PC-9 (cell line): ENCODE measurements around the gene INVS. TPM values are rescaled to one million over a fixed set of nuclear protein-coding genes. Genes with fewer than 3 reads are reported as not detected.

Experiments
- BruUV-seq: library from RNA; stranded (reverse); fragments of 400-500 nt; replicated peaks from 2 replicates; lab custom pipeline; 2021; lab: Mats Ljungman, UMichigan
- CTCF ChIA-PET: fragments of 300-600 bp; sonication (Branson Sonifier 250); formaldehyde crosslinking; loops from one replicate; lab custom pipeline; 2022; ENCODE audit warnings: antibody characterized with exemption; lab: Charles Lee
- POLR2A ChIA-PET: fragments of 300-600 bp; sonication (Branson Sonifier 250); formaldehyde crosslinking; loops from one replicate; lab custom pipeline; 2022; ENCODE audit warnings: antibody characterized with exemption; ENCODE audit not compliant: unreplicated experiment; lab: Charles Lee
- DNase-seq, 2 experiments: peaks; one replicate each; pipeline versions ENCODE4 v3.0.0 to v3.0.0-alpha.2; 2015 to 2022; ENCODE audit warnings: mixed read lengths in 1 of 2
- H2AFZ ChIP-seq: fragments of 200-600 bp; sonication (generic); 2 replicates; pipeline ENCODE4 v1.8.1; 2017; ENCODE audit warnings: antibody characterized with exemption
- H3F3A ChIP-seq: fragments of 200-600 bp; sonication (generic); 2 replicates; pipeline ENCODE4 v1.8.1; 2017; ENCODE audit warnings: antibody characterized with exemption, mild to moderate bottlenecking, low read depth; ENCODE audit not compliant: insufficient read depth
- H3K27ac ChIP-seq: fragments of 200-600 bp; sonication (generic); 2 replicates; pipeline ENCODE4 v1.6.1; 2016; ENCODE audit warnings: mixed run types
- H3K27me3 ChIP-seq: fragments of 200-600 bp; sonication (generic); 2 replicates; pipeline ENCODE4 v1.6.1; 2016; ENCODE audit warnings: low read depth, mixed run types; ENCODE audit not compliant: insufficient read depth
- H3K36me3 ChIP-seq: fragments of 200-600 bp; sonication (generic); 2 replicates; pipeline ENCODE4 v1.6.1; 2016; ENCODE audit warnings: low read depth, mixed run types
- H3K4me1 ChIP-seq: fragments of 200-600 bp; sonication (generic); replicated peaks from 2 replicates; pipeline ENCODE4 v1.6.1; 2016; ENCODE audit warnings: mixed run types; ENCODE audit not compliant: insufficient read depth
- H3K4me2 ChIP-seq: fragments of 200-600 bp; sonication (generic); 2 replicates; pipeline ENCODE4 v1.6.1; 2017; ENCODE audit warnings: mixed run types
- H3K4me3 ChIP-seq: fragments of 200-600 bp; sonication (generic); 2 replicates; pipeline ENCODE4 v1.6.1; 2016; ENCODE audit warnings: mixed run types
- H3K79me2 ChIP-seq: fragments of 200-600 bp; sonication (generic); 2 replicates; pipeline ENCODE4 v1.6.1; 2017; ENCODE audit warnings: low read depth, mixed run types
- H3K9me2 ChIP-seq: fragments of 200-600 bp; sonication (generic); 2 replicates; pipeline ENCODE4 v1.8.1; 2017; ENCODE audit warnings: mild to moderate bottlenecking; ENCODE audit not compliant: insufficient read depth
- H3K9me3 ChIP-seq: fragments of 200-600 bp; sonication (generic); 2 replicates; pipeline ENCODE4 v1.8.1; 2016; ENCODE audit warnings: low read depth; ENCODE audit not compliant: insufficient read depth
- H4K20me1 ChIP-seq: fragments of 200-600 bp; sonication (generic); 2 replicates; pipeline ENCODE4 v1.8.1; 2017; ENCODE audit not compliant: insufficient read depth
- EZH2 ChIP-seq: fragments of 200-600 bp; sonication (generic); IDR thresholded peaks from 2 replicates; pipeline ENCODE4 v1.8.0; 2017; ENCODE audit warnings: antibody characterized with exemption, low read depth
- intact Hi-C: fragments of 100-400 bp; cut with micrococcal nuclease; formaldehyde crosslinking; loops from one replicate; pipeline ENCODE4 v1.10.0; 2022; ENCODE audit not compliant: unreplicated experiment
- total RNA-seq: library from RNA; stranded (reverse); gene quantifications from 2 replicates; pipeline ENCODE4 v1.2.3, GENCODE V29; 2021
- TF ChIP-seq, protein P1 (sequence below): fragments of 200-600 bp; sonication (generic); conservative IDR thresholded peaks from 2 replicates; pipeline ENCODE4 v1.6.1; 2017; ENCODE audit warnings: mixed run types, antibody characterized with exemption, mild to moderate bottlenecking, moderate library complexity

Gene INVS
- total RNA-seq, 1 experiment from 2014 or later: 24.0 TPM

- H3K4me1 ChIP-seq: no peaks in the 10 kb centered on the region
- ChIA-PET POLR2A (interaction anchor here (0.6 kb wide), 1 partner anchor 638 kb away, joined by 4 read pairs; no protein-coding TSS in a partner anchor), CTCF (no interaction called here)
- no TSS peak for BruUV-seq
- TF ChIP-seq, protein P1, sequence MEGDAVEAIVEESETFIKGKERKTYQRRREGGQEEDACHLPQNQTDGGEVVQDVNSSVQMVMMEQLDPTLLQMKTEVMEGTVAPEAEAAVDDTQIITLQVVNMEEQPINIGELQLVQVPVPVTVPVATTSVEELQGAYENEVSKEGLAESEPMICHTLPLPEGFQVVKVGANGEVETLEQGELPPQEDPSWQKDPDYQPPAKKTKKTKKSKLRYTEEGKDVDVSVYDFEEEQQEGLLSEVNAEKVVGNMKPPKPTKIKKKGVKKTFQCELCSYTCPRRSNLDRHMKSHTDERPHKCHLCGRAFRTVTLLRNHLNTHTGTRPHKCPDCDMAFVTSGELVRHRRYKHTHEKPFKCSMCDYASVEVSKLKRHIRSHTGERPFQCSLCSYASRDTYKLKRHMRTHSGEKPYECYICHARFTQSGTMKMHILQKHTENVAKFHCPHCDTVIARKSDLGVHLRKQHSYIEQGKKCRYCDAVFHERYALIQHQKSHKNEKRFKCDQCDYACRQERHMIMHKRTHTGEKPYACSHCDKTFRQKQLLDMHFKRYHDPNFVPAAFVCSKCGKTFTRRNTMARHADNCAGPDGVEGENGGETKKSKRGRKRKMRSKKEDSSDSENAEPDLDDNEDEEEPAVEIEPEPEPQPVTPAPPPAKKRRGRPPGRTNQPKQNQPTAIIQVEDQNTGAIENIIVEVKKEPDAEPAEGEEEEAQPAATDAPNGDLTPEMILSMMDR: no peak
- TF ChIP-seq EZH2: no peak
- H3K36me3 ChIP-seq: no peaks in the 10 kb centered on the region
- 0 out of 2 replicates have a peak, but pooled peaks cover 2% of the 10 kb centered on the region for H4K20me1 ChIP-seq
- H3K9me3 ChIP-seq: no peaks in the 10 kb centered on the region
- H3K79me2 ChIP-seq: no peaks in the 10 kb centered on the region
- no peak for DNase-seq
- no peaks in the 10 kb centered on the region for H3F3A ChIP-seq
- H3K4me2 ChIP-seq: no peak overlapping the region
- no peak overlapping the region for H2AFZ ChIP-seq
- intact Hi-C loops: no loop called here
- no peak overlapping the region for H3K4me3 ChIP-seq
- no peaks in the 10 kb centered on the region for H3K27me3 ChIP-seq
- no peak overlapping the region for H3K27ac ChIP-seq
- H3K9me2 ChIP-seq: no peaks in the 10 kb centered on the region; the same call in 1 of the 2 replicates
Measured at GRCh38 chr9:100126423-100126822, 27.4 kb downstream of the INVS start.

DNA sequence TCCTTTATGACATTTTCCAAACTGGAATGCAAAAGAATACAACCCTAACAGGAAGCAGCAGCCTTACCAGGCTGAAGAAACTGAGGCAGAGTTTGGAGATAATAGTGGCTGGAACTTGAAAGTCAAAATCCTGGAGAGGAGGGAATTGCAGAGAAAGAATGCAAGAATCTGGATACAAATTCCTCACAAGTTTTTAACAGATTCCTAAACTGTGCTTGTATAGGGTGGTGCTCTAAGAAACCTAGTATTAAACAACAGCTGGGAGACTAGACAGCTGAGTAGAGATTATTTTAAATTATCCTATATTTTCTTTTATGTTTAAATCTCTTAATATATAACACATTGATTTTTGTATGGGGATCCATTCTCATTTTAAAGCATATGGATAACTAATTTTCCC is 30.7 kb downstream of the INVS start:
- H3K4me1 ChIP-seq: no peaks in the 10 kb centered on the region
- BruUV-seq: no TSS peak

DNA sequence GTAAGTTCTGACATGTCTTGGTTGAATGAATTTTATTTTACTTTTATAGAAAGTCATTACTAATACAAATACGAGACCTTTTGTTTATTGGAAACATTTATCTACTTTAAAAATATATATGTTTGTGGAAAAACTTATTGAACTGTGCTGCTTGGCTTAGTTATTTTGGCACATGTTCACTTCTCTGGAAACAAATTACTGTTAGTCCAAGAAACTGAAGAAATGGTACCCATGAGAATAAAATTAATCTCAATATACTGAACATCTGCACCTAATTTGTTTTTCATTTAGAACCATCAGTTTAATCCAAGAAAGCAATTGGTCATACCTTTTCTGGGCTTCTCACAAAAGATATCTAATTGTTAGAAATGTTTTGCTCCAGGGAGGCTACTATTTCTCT is 32.2 kb downstream of the INVS start:
- BruUV-seq: no TSS peak
- Histone ChIP-seq H3K9me2 (no peaks in the 10 kb centered on the region; the same call in 1 of the 2 replicates), H3K27ac (no peak overlapping the region), H3K4me3 (no peak overlapping the region), H3K27me3 (no peaks in the 10 kb centered on the region), H3F3A (no peaks in the 10 kb centered on the region), H3K79me2 (no peaks in the 10 kb centered on the region), H4K20me1 (0 out of 2 replicates have a peak, but pooled peaks cover 2% of the 10 kb centered on the region), H3K4me2 (no peak overlapping the region), H3K4me1 (no peaks in the 10 kb centered on the region), H3K36me3 (no peaks in the 10 kb centered on the region), H2AFZ (no peak overlapping the region), H3K9me3 (no peaks in the 10 kb centered on the region)
- TF ChIP-seq, protein P1: no peak
- TF ChIP-seq EZH2: no peak
- intact Hi-C loops: no loop called here
- ChIA-PET POLR2A (interaction anchor here (0.7 kb wide), 1 partner anchor 545 kb away, joined by 5 read pairs; no protein-coding TSS in a partner anchor), CTCF (no interaction called here)
- no peak for DNase-seq

More for the DNA sequence above, 30.7 kb downstream of the INVS start:
- no peak for TF ChIP-seq EZH2
- TF ChIP-seq, protein P1: no peak
- H3K9me3 ChIP-seq: no peaks in the 10 kb centered on the region
- no peaks in the 10 kb centered on the region; the same call in 1 of the 2 replicates for H3K9me2 ChIP-seq
- H3K4me3 ChIP-seq: no peak overlapping the region
- ChIA-PET POLR2A (no interaction called here), CTCF (no interaction called here)
- 0 out of 2 replicates have a peak, but pooled peaks cover 2% of the 10 kb centered on the region for H4K20me1 ChIP-seq
- no peak for DNase-seq
- no peaks in the 10 kb centered on the region for H3F3A ChIP-seq
- intact Hi-C loops: no loop called here
- H3K27me3 ChIP-seq: no peaks in the 10 kb centered on the region
- no peaks in the 10 kb centered on the region for H3K36me3 ChIP-seq
- no peaks in the 10 kb centered on the region for H3K79me2 ChIP-seq
- no peak overlapping the region for H3K4me2 ChIP-seq
- H3K27ac ChIP-seq: no peak overlapping the region
- no peak overlapping the region for H2AFZ ChIP-seq
